Retinal pigment epithelial cell (primary cell): ENCODE data around the gene GP1BA.

Experiments used
- DNase-seq: peaks from one replicate; pipeline ENCODE4 v3.0.0-alpha.2; 2010; ENCODE audit warnings: low read depth
- H3K4me3 ChIP-seq: 2 replicates; pipeline ENCODE4 v1.5.1; 2011; ENCODE audit warnings: mild to moderate bottlenecking, low read length, control low read depth, moderate library complexity
- CTCF ChIP-seq: conservative IDR thresholded peaks from 2 replicates; pipeline ENCODE4 v1.5.1; 2011; ENCODE audit warnings: low read depth, low read length, control low read depth, inconsistent platforms

Gene GP1BA

GRCh38 chr17:4897785-4898184 is 34.3 kb upstream of the GP1BA start:
- DNase-seq = no peak
- no peak for TF ChIP-seq CTCF
- H3K4me3 ChIP-seq = no peak overlapping the region

GRCh38 chr17:4898351-4898750 is 33.7 kb upstream of the GP1BA start:
- TF ChIP-seq CTCF = no peak
- DNase-seq = no peak
- no peak overlapping the region for H3K4me3 ChIP-seq

GRCh38 chr17:4898927-4899326 is 33.1 kb upstream of the GP1BA start:
- TF ChIP-seq CTCF = no peak
- peak overlapping the region; percentile 20 for H3K4me3 ChIP-seq
- DNase-seq = no peak

- no peak for DNase-seq
- TF ChIP-seq CTCF = no peak
- peak within 1 kb of the TSS; percentile 60 for H3K4me3 ChIP-seq
These were observed 32.5 kb upstream of the GP1BA start, which contains the start of gene C17orf107 for GRCh38 chr17:4899341-4900230. C17orf107 (plus strand) TSS chr17:4899536; CDS start chr17:4899763, 227 bp downstream.

GRCh38 chr17:4900231-4901107 is 31.6 kb upstream of the GP1BA start:
- no peak for TF ChIP-seq CTCF
- peak overlapping the region; percentile 12 for H3K4me3 ChIP-seq
- DNase-seq = no peak

- DNase-seq = no peak
- H3K4me3 ChIP-seq = no peak overlapping the region
- no peak for TF ChIP-seq CTCF
These were observed 30.9 kb upstream of the GP1BA start for GRCh38 chr17:4901108-4901647.
